Measurements from ENCODE around the gene NAA50.

DNA sequence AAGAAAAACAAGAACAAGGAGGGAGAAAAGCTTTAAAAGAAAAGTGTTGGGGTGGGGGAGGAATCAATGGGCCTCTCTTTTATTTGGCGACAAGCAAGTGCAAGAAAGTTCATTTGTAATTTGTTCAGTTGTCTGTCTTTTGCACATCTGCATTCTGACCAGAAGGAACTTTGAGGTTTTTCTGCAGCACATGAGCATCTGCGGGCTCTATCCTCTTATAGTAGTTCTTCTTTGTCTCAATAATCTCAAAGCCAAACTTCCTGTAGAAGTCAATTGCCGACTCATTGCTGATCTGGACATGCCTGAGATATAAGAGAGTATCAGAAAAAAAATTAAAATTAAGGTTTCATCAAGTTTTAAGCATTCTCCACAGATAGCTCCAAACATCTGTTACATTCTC, 24.4 kb downstream of the NAA50 start:
- TF ChIP-seq, protein P1, sequence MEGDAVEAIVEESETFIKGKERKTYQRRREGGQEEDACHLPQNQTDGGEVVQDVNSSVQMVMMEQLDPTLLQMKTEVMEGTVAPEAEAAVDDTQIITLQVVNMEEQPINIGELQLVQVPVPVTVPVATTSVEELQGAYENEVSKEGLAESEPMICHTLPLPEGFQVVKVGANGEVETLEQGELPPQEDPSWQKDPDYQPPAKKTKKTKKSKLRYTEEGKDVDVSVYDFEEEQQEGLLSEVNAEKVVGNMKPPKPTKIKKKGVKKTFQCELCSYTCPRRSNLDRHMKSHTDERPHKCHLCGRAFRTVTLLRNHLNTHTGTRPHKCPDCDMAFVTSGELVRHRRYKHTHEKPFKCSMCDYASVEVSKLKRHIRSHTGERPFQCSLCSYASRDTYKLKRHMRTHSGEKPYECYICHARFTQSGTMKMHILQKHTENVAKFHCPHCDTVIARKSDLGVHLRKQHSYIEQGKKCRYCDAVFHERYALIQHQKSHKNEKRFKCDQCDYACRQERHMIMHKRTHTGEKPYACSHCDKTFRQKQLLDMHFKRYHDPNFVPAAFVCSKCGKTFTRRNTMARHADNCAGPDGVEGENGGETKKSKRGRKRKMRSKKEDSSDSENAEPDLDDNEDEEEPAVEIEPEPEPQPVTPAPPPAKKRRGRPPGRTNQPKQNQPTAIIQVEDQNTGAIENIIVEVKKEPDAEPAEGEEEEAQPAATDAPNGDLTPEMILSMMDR (conservative IDR thresholded peaks at IDR 0.05) = no peak
- TF ChIP-seq ZFX (IDR thresholded peaks at IDR 0.05) = no peak

Measured in C4-2B (cell line).